ENCODE results near the gene FUT2. TPM values are rescaled to one million over a fixed set of nuclear protein-coding genes. Genes with fewer than 3 reads are reported as not detected.

Gene FUT2
- total RNA-seq, 4 donors from 2014 or later: 0.27 to 1.3 TPM; not detected in 2

GRCh38 chr19:48734625-48735024 is 38.9 kb downstream of the FUT2 start:
- Histone ChIP-seq H3K4me3 (replicated peaks in 1 of 3) (no peak overlapping the region), H3K27me3 (no peaks in the 10 kb centered on the region), H3K4me1 (peaks cover 5 to 14% of the 10 kb centered on the region in 2 donors), H3K27ac (no peak overlapping the region), H3K9me3 (no peaks in the 10 kb centered on the region), H3K36me3 (no peaks in the 10 kb centered on the region)
- intact Hi-C loops (cut with DNase I): no loop called here
- 98% methylated on average over 8 to 9 of the region's 9 CpGs for WGBS, 2 donors
- no peak for DNase-seq
- TF ChIP-seq CTCF (IDR thresholded peaks at IDR 0.05): no peak
- TF ChIP-seq POLR2A (IDR thresholded peaks at IDR 0.05): no peak

GRCh38 chr19:48735031-48735615 is 39.4 kb downstream of the FUT2 start:
- peaks cover 5 to 15% of the 10 kb centered on the region in 2 donors for H3K4me1 ChIP-seq

GRCh38 chr19:48737360-48737998 is 41.7 kb downstream of the FUT2 start:
- 63 to 65% methylated on average over 22 of the region's 22 CpGs for WGBS, 2 donors
- H3K9me3 ChIP-seq: no peaks in the 10 kb centered on the region
- no peaks in the 10 kb centered on the region for H3K27me3 ChIP-seq
- H3K27ac ChIP-seq: no peak overlapping the region
- peaks cover 5 to 24% of the 10 kb centered on the region in 2 donors for H3K4me1 ChIP-seq
- no peak overlapping the region for H3K4me3 ChIP-seq (replicated peaks in 1 of 3)
- TF ChIP-seq POLR2A (IDR thresholded peaks at IDR 0.05) (no peak), CTCF (IDR thresholded peaks at IDR 0.05) (no peak)
- no peak for DNase-seq
- H3K36me3 ChIP-seq: no peaks in the 10 kb centered on the region
- intact Hi-C loops (cut with DNase I): no loop called here

More at GRCh38 chr19:48735031-48735615, 39.4 kb downstream of the FUT2 start:
- intact Hi-C loops (cut with DNase I): no loop called here
- WGBS, 2 donors: 19 to 37% methylated on average over 12 to 21 of the region's 38 CpGs
- Histone ChIP-seq H3K9me3 (no peaks in the 10 kb centered on the region), H3K36me3 (no peaks in the 10 kb centered on the region), H3K4me3 (replicated peaks in 1 of 3) (no peak overlapping the region), H3K27ac (no peak overlapping the region), H3K27me3 (no peaks in the 10 kb centered on the region)
- DNase-seq: peak; percentile 51 to 53
- TF ChIP-seq CTCF (IDR thresholded peaks at IDR 0.05) (no peak), POLR2A (IDR thresholded peaks at IDR 0.05) (no peak)

GRCh38 chr19:48738557-48739403 is 43.0 kb downstream of the FUT2 start:
- peak; percentile 92 to 95 for DNase-seq
- peaks cover 5 to 24% of the 10 kb centered on the region in 2 donors for H3K4me1 ChIP-seq
- no peaks in the 10 kb centered on the region for H3K27me3 ChIP-seq
- peak in 1 of 2 donors; percentile 61 for TF ChIP-seq POLR2A (IDR thresholded peaks at IDR 0.05)
- peak in 3 of 6 experiments; percentile 53 to 74 (median 63) for TF ChIP-seq CTCF (IDR thresholded peaks at IDR 0.05)
- peak overlapping the region in 2 of 3 donors; percentile 25 to 55 for H3K4me3 ChIP-seq (replicated peaks in 1 of 3)
- intact Hi-C loops (cut with DNase I): no loop called here
- WGBS, 2 donors: 7 to 23% methylated on average over 5 to 8 of the region's 96 CpGs
- H3K27ac ChIP-seq: peak overlapping the region; percentile 54 to 74 (median 72)
- H3K36me3 ChIP-seq: no peaks in the 10 kb centered on the region
- no peaks in the 10 kb centered on the region for H3K9me3 ChIP-seq

Data from thyroid gland (tissue), 4 donors.